Glutamatergic neuron (in vitro differentiated cells): ENCODE measurements around the gene PARN. TPM values are rescaled to one million over a fixed set of nuclear protein-coding genes. Genes with fewer than 3 reads are reported as not detected.
"Not testable (repeated sequence)": the region's sequence is repeated elsewhere in the genome, so short reads cannot be mapped to it uniquely, and the experiment has no call there.

Experiments
- DNase-seq: peaks from one replicate; pipeline ENCODE4 v3.0.0; 2022
- H3K27ac Mint-ChIP-seq: one replicate; pipeline ENCODE4 v1.8.0; 2020; ENCODE audit warnings: mild to moderate bottlenecking, mixed read lengths, inconsistent platforms; ENCODE audit not compliant: unreplicated experiment
- H3K27me3 Mint-ChIP-seq: one replicate; pipeline ENCODE4 v1.8.0; 2020; ENCODE audit warnings: mild to moderate bottlenecking, moderate library complexity, mixed read lengths, inconsistent platforms; ENCODE audit not compliant: unreplicated experiment
- H3K36me3 Mint-ChIP-seq: one replicate; pipeline ENCODE4 v1.8.0; 2020; ENCODE audit warnings: mild to moderate bottlenecking, mixed read lengths, inconsistent platforms; ENCODE audit not compliant: unreplicated experiment
- H3K4me1 Mint-ChIP-seq: one replicate; pipeline ENCODE4 v1.8.0; 2020; ENCODE audit warnings: mild to moderate bottlenecking, low read depth, mixed read lengths, inconsistent platforms; ENCODE audit not compliant: unreplicated experiment
- H3K4me3 Mint-ChIP-seq: one replicate; pipeline ENCODE4 v1.8.0; 2020; ENCODE audit warnings: mild to moderate bottlenecking, mixed read lengths, inconsistent platforms; ENCODE audit not compliant: unreplicated experiment
- H3K9me3 Mint-ChIP-seq: one replicate; pipeline ENCODE4 v1.8.0; 2020; ENCODE audit warnings: mild to moderate bottlenecking, moderate library complexity, mixed read lengths, inconsistent platforms; ENCODE audit not compliant: unreplicated experiment
- CTCF ChIP-seq: fragments of 200-600 bp; sonication (generic); IDR thresholded peaks from one replicate; pipeline ENCODE4 v1.5.0; 2021; ENCODE audit not compliant: partially characterized antibody, unreplicated experiment
- total RNA-seq: library from RNA; stranded (reverse); fragmentation: NEBNext Ultra II Directional; extraction: Animal tissue kit (Norgen Biotek cat#: 25700); gene quantifications from one replicate; pipeline ENCODE4 v1.2.1, GENCODE V29; 2021; ENCODE audit not compliant: unreplicated experiment

Gene PARN
- total RNA-seq, 1 donor from 2014 or later, result 26.2 TPM

- no peak overlapping the region for H3K4me3 Mint-ChIP-seq
- H3K36me3 Mint-ChIP-seq, result no peaks in the 10 kb centered on the region
- no peaks in the 10 kb centered on the region for H3K9me3 Mint-ChIP-seq
- DNase-seq, result no peak
- H3K4me1 Mint-ChIP-seq, result peaks cover 11% of the 10 kb centered on the region
- H3K27ac Mint-ChIP-seq, result no peak overlapping the region
- no peak for TF ChIP-seq CTCF
- no peaks in the 10 kb centered on the region for H3K27me3 Mint-ChIP-seq
Measured at GRCh38 chr16:14437426-14437825, 192.6 kb downstream of the PARN start.

- Mint-ChIP-seq H3K27ac (peak overlapping the region; percentile 26), H3K4me3 (no peak overlapping the region), H3K36me3 (no peaks in the 10 kb centered on the region), H3K27me3 (no peaks in the 10 kb centered on the region), H3K9me3 (no peaks in the 10 kb centered on the region), H3K4me1 (peaks cover 11% of the 10 kb centered on the region)
- no peak for TF ChIP-seq CTCF
- DNase-seq, result no peak
Measured at GRCh38 chr16:14436401-14436955, 193.6 kb downstream of the PARN start.

GRCh38 chr16:14434860-14435259 lies 195.2 kb downstream of the PARN start:
- Mint-ChIP-seq H3K27ac (no peak overlapping the region), H3K4me1 (peaks cover 11% of the 10 kb centered on the region), H3K27me3 (no peaks in the 10 kb centered on the region), H3K4me3 (no peak overlapping the region), H3K9me3 (no peaks in the 10 kb centered on the region), H3K36me3 (no peaks in the 10 kb centered on the region)
- no peak for DNase-seq
- TF ChIP-seq CTCF, result no peak

- not testable (repeated sequence) for H3K4me3 Mint-ChIP-seq, DNase-seq, H3K27ac Mint-ChIP-seq, H3K9me3 Mint-ChIP-seq, H3K36me3 Mint-ChIP-seq, H3K4me1 Mint-ChIP-seq, H3K27me3 Mint-ChIP-seq
Measured at GRCh38 chr16:14428971-14429637, 201.0 kb downstream of the PARN start.

GRCh38 chr16:14428043-14428442 lies 202.0 kb downstream of the PARN start:
- Mint-ChIP-seq H3K4me1 (no peaks in the 10 kb centered on the region), H3K4me3 (no peak overlapping the region), H3K9me3 (peaks cover 2% of the 10 kb centered on the region), H3K36me3 (no peaks in the 10 kb centered on the region), H3K27me3 (peaks cover 2% of the 10 kb centered on the region), H3K27ac (no peak overlapping the region)
- no peak for TF ChIP-seq CTCF
- no peak for DNase-seq
